Tibial artery (tissue), 4 donors: ENCODE results near the gene EPN3.

Experiments
- DNase-seq, 2 donors: peaks; one replicate each; pipeline ENCODE4 v3.0.0-alpha.2; 2019
- H3K27ac ChIP-seq, 2 donors: fragments of 200-600 bp; sonication (generic) in 1 of 2; 1 replicate in 1 of 2; 2 replicates in 1 of 2; pipeline ENCODE4 v1.5.1; 2018 to 2019; ENCODE audit warnings: mild to moderate bottlenecking in 1 of 2
- H3K27me3 ChIP-seq, 2 donors: fragments of 200-600 bp; sonication (generic) in 1 of 2; one replicate each; pipeline versions ENCODE4 v1.5.1 to v1.6.0; 2016 to 2019
- H3K36me3 ChIP-seq, 3 donors: fragments of 200-600 bp; sonication (generic) in 2 of 3; one replicate each; pipeline ENCODE4 v1.5.1; 2016 to 2019; ENCODE audit warnings: mild to moderate bottlenecking in 2 of 3
- H3K4me1 ChIP-seq, 4 donors: fragments of 200-600 bp; sonication (generic) in 2 of 4; 1 replicate in 3 of 4; 2 replicates in 1 of 4; pipeline ENCODE4 v1.5.1; 2016 to 2019
- H3K4me3 ChIP-seq, 2 donors: fragments of 200-600 bp; sonication (generic) in 1 of 2; 1 replicate in 1 of 2; 2 replicates in 1 of 2; pipeline ENCODE4 v1.5.1; 2018 to 2019; ENCODE audit warnings: mild to moderate bottlenecking in 2 of 2
- H3K9me3 ChIP-seq, 3 donors: fragments of 200-600 bp; sonication (generic) in 1 of 3; one replicate each; pipeline ENCODE4 v1.5.1; 2016 to 2019
- intact Hi-C: fragments of 100-400 bp; cut with DNase I; formaldehyde crosslinking; loops from one replicate; pipeline ENCODE4 v1.15.0; 2023; ENCODE audit warnings: low total_unique reads
- TF ChIP-seq, protein P1 (sequence below), 2 experiments: fragments of 200-600 bp in 1 of 2; fragments of 450-650 bp in 1 of 2; IDR thresholded peaks; one replicate each; pipeline ENCODE4 v1.5.1; 2017 to 2019; ENCODE audit warnings: antibody characterized with exemption in 2 of 2, mild to moderate bottlenecking in 1 of 2, moderate library complexity in 1 of 2

The EPN3 gene

DNA sequence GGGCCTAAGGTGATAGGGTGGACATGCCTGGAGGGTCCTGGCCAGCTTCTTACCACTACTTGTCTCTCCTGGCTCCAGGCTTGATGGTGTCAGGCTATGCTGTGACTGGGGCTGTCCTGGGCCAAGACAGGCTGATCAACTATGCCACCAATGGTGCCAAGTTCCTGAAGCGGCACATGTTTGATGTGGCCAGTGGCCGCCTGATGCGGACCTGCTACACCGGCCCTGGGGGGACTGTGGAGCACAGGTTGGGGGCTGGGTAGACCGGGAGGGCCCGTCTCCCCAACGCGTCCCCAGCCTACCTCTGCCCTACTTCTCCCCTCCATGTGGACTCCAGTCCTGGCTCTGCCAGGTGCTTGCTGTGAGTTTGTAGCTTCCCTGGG lies 18.9 kb downstream of the EPN3 start:
- intact Hi-C loops = loop anchor here (5.0 kb wide), 1 partner anchor 136 kb away; no protein-coding TSS in a partner anchor
- H3K4me3 ChIP-seq = no peak overlapping the region
- H3K27me3 ChIP-seq = peaks cover 0 to 4% of the 10 kb centered on the region in 2 donors
- H3K4me1 ChIP-seq = peaks cover 0 to 17% (median 10%) of the 10 kb centered on the region in 4 donors
- H3K27ac ChIP-seq = no peak overlapping the region
- H3K36me3 ChIP-seq = peaks cover 8 to 64% (median 37%) of the 10 kb centered on the region in 3 donors
- no peaks in the 10 kb centered on the region for H3K9me3 ChIP-seq
- TF ChIP-seq, protein P1, sequence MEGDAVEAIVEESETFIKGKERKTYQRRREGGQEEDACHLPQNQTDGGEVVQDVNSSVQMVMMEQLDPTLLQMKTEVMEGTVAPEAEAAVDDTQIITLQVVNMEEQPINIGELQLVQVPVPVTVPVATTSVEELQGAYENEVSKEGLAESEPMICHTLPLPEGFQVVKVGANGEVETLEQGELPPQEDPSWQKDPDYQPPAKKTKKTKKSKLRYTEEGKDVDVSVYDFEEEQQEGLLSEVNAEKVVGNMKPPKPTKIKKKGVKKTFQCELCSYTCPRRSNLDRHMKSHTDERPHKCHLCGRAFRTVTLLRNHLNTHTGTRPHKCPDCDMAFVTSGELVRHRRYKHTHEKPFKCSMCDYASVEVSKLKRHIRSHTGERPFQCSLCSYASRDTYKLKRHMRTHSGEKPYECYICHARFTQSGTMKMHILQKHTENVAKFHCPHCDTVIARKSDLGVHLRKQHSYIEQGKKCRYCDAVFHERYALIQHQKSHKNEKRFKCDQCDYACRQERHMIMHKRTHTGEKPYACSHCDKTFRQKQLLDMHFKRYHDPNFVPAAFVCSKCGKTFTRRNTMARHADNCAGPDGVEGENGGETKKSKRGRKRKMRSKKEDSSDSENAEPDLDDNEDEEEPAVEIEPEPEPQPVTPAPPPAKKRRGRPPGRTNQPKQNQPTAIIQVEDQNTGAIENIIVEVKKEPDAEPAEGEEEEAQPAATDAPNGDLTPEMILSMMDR (IDR thresholded peaks at IDR 0.05) = no peak
- no peak for DNase-seq

DNA sequence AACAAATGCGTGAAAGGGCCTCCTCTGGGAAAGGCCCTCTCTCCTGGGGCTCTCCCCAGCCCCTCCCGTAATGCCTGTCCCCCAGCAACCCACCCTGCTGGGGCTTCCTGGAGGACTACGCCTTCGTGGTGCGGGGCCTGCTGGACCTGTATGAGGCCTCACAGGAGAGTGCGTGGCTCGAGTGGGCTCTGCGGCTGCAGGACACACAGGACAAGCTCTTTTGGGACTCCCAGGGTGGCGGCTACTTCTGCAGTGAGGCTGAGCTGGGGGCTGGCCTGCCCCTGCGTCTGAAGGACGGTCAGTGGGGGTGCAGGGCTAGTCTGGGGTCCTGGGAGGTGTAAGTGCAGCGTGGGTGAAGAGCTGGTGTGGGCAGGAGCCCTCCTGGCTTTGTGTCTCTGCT lies 19.3 kb downstream of the EPN3 start:
- Histone ChIP-seq H3K27ac (no peak overlapping the region), H3K36me3 (peaks cover 8 to 66% (median 37%) of the 10 kb centered on the region in 3 donors), H3K9me3 (no peaks in the 10 kb centered on the region), H3K4me3 (no peak overlapping the region), H3K27me3 (peaks cover 0 to 6% of the 10 kb centered on the region in 2 donors), H3K4me1 (peaks cover 0 to 12% (median 8%) of the 10 kb centered on the region in 4 donors)
- intact Hi-C loops = loop anchor here (5.0 kb wide), 1 partner anchor 135 kb away; no protein-coding TSS in a partner anchor
- no peak for DNase-seq
- TF ChIP-seq, protein P1 (IDR thresholded peaks at IDR 0.05) = no peak

- peaks cover 0 to 10% (median 6%) of the 10 kb centered on the region in 4 donors for H3K4me1 ChIP-seq
- no peak overlapping the region for H3K27ac ChIP-seq
- intact Hi-C loops = loop anchor here (5.0 kb wide), 1 partner anchor 133 kb away; no protein-coding TSS in a partner anchor
- H3K4me3 ChIP-seq = no peak overlapping the region
- TF ChIP-seq, protein P1 (IDR thresholded peaks at IDR 0.05) = no peak
- DNase-seq = no peak
- peaks cover 0 to 26% of the 10 kb centered on the region in 2 donors for H3K27me3 ChIP-seq
- peaks cover 8 to 54% (median 29%) of the 10 kb centered on the region in 3 donors for H3K36me3 ChIP-seq
- no peaks in the 10 kb centered on the region for H3K9me3 ChIP-seq
These were observed 21.7 kb downstream of the EPN3 start for GRCh38 chr17:50554201-50554600.

DNA sequence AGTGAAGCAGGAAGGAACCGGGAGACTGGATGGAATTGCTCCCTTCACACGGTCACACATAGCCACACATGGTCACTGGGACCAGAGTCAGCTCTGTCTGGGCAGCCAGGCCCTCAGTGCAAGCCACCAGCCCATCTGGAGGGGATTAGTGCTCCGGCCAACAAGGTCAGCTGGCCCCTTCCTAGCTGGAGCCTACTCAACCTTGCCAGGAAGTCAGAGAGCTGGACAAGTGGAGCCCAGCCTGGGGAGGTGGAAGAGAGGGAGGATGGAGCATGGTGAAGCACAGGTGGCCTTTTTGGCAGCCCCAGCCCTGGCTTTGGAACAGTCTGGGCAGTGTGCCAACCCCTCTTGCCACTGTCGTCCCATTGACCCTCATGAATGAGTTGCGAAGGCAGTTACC lies 24.3 kb downstream of the EPN3 start:
- Histone ChIP-seq H3K4me3 (no peak overlapping the region), H3K27ac (no peak overlapping the region), H3K9me3 (no peaks in the 10 kb centered on the region), H3K27me3 (peaks cover 8 to 52% of the 10 kb centered on the region in 2 donors), H3K4me1 (peaks cover 10 to 36% (median 32%) of the 10 kb centered on the region in 4 donors), H3K36me3 (peaks cover 8 to 28% (median 12%) of the 10 kb centered on the region in 3 donors)
- TF ChIP-seq, protein P1 (IDR thresholded peaks at IDR 0.05) = no peak
- no peak for DNase-seq
- intact Hi-C loops = no loop called here

- TF ChIP-seq, protein P1 (IDR thresholded peaks at IDR 0.05) = no peak
- H3K36me3 ChIP-seq = peaks cover 8 to 25% (median 11%) of the 10 kb centered on the region in 3 donors
- H3K9me3 ChIP-seq = no peaks in the 10 kb centered on the region
- H3K27me3 ChIP-seq = peaks cover 11 to 60% of the 10 kb centered on the region in 2 donors
- H3K4me3 ChIP-seq = no peak overlapping the region
- intact Hi-C loops = no loop called here
- H3K4me1 ChIP-seq = peaks cover 10 to 45% (median 37%) of the 10 kb centered on the region in 4 donors
- no peak for DNase-seq
- no peak overlapping the region for H3K27ac ChIP-seq
These were observed 25.1 kb downstream of the EPN3 start for GRCh38 chr17:50557630-50558029.
